Stimulated activated CD8-positive, alpha-beta memory T cell treated with anti-CD3 and anti-CD28 coated beads, Interleukin-15, amount 100 ng/mL, for 1 hour (primary cell): ENCODE results near the gene CD8B.

Source experiments
- DNase-seq: peaks from one replicate; pipeline ENCODE4 v3.0.0-alpha.2; 2020; ENCODE audit warnings: low read depth

The CD8B gene

DNA sequence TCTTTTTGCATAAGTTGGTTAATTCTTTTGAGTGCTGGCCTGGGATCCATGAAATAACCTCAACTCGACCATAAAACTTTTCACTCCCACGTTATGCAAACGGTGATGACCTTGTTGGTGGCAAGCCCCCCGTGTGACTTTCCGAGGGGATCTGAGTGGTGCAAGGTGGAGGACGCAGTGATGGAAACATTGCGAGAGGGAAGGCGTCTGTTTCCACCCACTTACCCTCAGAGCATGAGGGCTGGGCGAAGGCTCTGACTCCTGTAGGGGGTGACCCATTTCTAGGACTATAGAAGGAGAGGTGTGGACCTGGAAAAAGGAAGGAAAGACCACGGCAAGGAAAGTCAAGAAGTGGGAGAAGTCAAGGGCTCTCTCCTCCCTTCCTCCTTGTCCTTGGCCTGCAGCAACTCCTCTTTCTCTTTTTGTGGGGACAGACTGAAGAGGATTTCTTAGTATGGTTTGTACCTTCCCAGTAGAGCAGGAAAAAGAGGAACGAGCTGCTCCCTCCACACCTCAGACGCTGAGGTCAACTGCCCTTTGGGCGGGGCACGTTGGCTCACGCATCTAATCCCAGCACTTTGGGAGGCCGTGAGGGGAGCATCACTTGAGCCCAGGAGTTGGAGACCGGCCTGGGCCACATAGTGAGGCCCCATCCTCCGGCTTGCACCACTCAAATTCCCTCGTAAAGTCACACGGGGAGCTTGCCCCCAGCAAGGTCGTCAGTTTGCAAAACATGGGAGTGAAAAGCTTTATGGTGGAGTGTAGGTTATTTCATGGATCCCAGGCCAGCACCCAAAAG, 55.4 kb downstream of the CD8B start:
- DNase-seq, result no peak

DNA sequence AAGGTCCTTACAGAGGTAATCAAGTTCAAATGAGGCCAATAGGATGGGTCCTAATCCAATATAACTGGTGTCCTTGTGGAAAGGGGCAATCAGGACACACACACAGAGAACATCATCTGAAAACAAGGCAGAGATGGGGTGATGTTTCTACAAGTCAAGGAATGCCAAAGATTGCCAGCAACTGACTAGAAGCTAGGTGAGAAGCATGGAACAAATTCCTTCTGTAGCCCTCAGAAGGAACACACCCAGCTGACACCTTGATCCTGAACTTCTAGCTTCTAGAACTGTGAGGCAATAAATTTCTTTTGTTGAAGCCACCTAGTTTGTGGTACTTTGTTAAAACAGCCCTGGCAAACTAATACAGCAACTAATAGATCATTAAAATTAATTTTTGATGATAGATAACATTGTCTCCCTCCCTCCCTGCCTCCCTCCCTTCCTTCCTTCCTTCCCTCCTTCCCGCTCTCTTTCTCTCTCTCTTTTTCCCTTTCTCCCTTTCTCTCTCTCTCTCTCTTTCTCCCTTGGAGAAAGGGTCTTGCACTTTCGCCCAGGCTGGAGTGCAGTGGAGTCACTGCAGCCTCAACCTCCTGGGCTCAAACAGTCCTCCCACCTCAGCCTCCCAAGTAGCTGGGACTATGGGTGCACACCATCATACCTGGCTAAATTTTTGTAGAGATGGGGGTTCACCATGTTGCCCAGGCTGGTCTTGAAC, 60.7 kb downstream of the CD8B start:
- DNase-seq, result no peak

DNA sequence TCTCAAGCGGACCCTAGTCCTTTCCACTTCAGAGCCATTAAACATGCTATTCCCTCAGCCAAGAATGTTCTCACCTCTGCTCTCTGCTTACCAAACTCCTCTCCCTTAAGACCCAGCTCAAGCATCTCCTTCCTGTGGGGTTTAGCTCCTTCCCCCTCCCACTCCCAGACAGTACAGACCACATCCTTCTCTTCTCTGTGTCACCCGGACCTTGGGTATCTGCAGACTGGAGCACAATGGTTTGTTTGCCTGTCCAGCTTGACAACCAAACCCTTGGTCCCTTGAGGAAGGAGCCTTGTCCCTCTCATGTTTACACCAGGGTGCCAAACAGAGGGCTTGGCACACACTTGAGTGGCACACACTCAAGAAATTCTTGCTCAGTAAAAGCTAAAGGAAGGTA, 66.8 kb downstream of the CD8B start:
- no peak for DNase-seq

DNA sequence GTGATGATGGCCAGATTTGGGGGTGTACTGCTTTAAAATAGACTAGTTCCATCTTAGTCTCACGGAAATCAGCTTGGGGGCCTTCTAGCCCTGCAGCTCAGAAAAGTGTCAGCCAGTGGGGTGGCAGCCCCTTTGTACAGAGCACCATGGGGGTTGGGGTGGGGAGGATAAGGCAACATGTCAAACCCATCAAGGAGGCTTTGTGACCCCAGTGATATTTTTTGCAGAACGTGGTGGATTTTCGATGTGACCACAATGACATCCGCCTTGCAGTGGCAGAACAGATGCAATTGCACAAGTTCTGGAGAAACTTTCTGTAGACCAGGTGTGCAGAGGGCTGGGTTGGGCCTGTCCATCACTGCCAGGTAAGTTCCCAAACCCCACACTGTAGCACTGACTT, 67.9 kb downstream of the CD8B start:
- no peak for DNase-seq

DNA sequence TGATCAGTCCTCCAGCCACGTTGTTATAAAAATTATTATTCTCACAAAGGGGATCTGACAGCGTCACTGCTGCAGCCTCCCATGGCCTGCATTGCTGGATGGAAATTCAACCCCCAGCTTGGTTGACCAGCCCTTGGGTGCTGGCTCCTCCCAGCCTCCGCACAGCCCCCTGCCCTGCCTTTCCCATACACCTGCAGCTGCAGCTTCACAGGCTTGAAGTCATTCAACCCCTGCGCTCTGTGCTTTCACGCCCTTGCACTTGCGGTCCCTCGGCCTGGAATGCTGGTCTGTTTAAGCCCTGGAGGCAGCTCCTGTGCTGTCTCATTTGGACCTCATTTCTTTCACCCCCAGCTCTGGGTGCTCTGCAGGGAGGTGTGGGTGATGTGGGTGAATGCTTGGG, 70.1 kb downstream of the CD8B start:
- DNase-seq, result no peak

DNA sequence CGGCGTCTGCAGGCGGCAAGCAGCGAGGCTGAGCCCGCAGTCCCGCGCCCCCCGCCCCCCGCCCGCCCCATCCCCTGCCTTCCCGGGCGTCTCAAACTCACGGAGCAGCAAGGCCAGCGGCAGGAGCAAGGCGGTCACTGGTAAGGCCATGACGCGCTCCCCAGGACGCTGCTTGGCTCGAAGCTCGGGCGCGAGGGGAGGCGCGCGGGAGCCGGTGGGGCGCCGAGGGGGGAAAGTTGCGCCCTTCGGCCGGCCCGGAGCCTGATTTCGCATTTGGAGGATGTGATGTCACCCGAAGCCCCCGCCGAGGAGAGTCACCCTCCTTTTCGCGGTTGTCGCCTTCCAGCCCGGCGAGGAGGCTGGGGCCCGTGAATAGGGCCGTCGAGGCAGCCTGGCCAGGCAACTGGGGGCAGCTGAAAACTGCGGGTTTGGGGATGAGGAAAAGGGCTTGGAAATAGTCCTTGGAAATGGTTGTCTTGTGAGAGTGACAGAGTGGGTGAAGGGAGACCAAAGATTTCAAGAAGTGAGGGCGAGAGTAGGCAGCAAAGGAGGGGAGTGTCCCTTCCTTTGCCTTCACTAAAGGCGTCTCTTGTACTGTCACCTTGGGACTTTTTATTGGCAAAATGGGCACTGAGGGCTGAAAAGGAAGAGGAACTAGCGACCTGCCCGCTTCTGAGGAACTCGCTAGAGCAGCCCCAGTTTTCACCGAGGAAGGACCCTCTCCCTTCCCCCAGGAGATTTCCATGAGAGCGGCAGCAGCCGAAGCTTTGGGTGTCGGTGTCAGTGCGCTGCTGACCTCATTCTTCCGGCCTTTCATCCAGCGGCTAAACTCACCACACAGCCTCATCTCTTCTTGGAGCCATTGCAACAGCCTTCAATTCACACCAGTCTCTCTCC, 70.8 kb downstream of the CD8B start, which contains the start of gene CD8A:
Gene CD8A (minus strand): TSS at position 238 of the 897 bp plus-strand sequence. CDS start 88 bp downstream, at position 150.
- DNase-seq, result no peak

DNA sequence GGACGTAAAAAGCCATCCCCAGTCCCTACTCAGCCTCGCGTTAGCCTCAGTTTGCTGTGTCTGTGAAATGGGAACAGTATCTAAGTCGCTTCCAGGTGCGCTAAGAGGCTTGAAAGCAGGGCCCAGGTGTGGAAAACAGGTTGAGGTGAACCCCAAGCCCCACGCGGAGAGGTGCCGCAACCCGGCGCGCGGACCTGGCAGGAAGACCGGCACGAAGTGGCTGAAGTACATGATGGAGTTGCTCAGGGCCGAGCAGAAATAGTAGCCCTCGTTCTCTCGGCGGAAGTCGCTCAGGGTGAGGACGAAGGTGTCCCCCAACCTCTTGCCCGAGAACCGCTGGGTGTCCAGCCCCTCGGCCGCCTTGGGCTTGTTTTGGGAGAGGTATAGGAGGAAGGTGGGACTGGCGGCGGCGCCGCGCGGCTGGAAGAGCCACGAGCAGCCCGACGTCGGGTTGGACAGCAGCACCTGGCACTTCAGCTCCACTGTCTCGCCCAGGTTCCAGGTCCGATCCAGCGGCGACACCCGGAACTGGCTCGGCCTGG, 71.5 kb downstream of the CD8B start:
- no peak for DNase-seq

DNA sequence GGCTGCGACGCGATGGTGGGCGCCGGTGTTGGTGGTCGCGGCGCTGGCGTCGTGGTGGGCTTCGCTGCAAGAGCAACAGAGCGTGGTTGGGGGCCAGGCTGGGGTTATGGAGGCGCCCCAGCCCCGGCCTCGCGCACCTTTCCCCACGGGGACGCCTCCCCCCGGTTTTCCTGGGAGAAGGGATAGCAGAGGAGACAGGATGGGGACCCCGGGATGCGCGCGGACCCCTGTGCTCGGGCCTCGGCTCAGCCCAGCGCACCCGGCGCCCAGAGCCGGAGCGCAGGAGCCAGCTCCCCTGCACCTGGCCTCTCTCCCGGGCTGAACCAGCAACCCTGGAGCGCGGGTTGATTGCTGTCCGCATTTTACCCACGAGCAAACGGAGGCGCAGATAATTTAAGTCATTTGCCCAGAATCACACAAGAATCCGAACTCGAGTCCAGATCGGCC, 72.0 kb downstream of the CD8B start:
- no peak for DNase-seq

DNA sequence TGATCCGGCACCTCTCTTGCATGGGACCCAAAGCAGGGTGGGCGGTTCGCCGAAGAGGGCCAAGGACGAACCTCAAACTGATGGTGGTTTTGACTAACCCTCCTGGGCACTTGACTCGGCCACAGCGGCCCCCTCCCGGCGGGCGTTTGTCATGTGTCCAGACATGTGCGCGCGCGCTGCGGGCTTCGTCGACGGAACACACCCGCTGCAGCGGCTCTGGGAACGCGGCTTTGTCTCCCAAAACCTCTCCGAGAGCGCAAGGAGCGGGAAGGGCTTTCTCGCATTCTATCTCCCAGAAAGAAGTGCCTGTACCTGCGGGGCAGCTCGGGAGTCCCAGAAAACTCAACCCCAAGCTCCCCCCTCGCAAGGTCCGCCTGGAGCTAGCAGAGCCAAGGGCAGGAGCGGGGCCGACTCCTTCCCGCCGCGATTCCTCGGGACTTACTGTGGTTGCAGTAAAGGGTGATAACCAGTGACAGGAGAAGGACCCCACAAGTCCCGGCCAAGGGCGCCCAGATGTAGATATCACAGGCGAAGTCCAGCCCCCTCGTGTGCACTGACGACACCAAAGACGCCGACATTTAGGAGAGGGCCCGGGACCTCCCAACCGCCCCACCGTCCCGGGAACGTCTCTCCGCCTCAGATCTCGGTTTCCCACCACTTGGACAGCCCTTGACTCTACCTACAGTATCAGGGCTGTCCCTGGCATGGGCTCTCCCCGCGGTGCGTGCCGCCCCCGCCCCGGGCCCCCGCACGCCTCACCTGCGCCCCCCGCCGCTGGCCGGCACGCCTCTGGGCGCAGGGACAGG, 72.6 kb downstream of the CD8B start:
- DNase-seq, result no peak

DNA sequence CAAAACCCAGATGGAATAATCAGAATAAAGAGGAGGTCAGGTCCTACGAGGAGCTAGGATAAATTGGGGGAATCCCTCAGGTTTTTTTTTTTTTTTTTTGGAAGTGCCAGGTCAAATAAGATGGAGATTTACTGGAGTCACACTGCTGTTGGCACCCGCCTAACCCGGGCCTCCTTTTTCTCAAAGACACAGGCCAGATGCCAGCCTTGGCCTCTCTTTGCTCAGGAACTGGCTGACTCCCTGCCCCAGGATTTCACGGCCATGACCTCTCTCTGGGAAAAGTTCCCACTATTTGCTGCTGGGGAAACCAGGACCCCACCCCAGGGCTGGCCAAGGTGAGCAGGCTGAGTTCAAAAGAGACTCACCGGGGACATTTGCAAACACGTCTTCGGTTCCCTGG, 73.5 kb downstream of the CD8B start:
- DNase-seq, result no peak

DNA sequence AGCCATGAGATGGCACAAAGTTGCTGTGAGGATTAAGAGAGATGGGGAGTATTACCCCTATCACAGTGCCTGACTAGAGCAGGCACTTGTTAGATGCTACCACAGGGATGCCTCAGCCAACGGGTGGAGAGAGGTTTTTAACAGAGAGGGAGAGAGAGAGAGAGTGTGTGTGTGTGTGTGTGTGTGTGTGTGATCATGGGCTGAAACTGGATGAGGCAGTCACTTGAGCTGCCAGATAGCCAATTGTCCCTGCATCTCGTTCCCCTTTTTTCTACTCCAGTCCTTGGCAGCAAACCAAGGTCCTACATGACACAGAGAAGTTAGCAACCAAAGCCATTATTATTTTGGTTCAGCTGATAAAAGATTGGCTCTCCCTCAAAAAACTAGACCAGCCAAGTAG, 74.0 kb downstream of the CD8B start:
- no peak for DNase-seq

DNA sequence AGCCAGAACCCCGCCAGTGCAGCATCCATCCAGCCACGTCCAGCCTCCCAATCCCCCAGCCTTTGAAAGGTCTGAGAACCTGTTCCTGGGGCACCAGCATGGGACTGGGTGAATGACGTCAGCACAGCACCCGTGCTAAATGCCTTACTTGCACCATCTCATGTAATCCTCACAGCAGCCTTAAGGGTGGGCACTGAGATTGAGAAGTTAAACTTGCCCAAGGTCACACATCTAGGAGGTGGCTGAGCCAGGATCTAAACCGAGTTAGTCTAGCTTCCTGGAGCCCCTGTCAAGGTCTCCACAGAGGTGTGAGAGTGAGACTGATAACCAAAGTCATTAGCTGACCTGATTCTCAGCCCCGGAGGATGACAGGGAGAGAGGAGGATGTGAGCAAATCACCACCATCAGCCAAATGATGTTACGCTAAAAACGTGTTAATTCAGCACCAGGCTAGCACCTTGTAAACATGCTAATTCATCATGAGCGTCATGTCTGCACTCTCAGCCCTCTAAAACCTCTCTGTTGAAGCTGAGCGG, 75.6 kb downstream of the CD8B start:
- peak; percentile 36 for DNase-seq

DNA sequence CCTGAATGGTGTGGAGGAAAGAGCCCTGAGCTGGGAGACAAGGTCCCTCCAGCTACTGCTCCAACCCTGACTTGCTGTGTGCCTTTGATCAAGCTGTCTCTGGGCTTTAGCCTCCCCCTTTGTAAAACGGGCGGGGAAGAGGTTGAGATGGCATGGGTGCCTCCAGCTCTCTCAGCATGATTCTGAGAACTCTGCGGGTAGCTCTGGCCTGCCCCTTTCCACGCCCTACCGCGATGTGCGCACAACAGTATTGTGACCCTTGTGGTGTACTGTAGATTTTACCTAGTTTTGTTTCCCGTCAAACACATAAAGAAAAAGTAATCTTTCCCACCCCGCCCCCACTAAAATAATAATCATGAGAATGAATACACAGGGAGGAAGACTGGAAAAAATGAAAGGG, 76.2 kb downstream of the CD8B start:
- peak; percentile 61 for DNase-seq

DNA sequence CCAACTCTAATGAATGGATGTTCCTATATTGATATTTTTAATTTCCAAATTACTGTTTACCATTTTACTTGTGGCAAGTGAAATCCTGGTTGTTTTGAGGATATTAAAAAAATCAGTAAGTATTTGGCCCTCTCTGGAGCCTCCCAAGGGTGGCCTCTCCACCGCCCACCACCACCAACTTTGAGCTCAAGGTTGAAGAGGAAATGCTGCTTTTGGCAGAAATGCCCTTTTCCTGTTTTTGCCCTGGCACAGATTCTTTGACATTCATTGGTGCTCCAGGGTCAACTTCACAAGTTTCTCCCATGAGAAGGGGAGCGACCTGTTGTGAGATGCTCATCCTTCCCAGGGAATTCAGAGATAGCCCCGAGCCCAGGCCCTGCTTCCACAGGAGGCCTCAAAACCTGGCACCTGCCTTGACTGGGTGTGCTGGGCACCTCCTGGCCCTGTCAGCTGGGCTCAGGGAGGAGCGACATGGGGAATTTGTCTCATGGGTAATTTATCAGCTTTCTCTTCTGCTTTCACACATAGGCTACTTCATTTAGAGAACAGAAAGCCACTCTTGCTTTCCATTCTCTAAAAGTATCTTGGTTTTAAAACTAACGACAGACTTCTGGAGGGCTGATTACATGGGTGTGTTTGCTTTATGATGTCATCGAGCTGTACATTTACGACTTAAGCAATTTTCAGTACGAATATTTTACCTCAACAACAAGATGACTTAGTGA, 77.9 kb downstream of the CD8B start:
- DNase-seq, result no peak

DNA sequence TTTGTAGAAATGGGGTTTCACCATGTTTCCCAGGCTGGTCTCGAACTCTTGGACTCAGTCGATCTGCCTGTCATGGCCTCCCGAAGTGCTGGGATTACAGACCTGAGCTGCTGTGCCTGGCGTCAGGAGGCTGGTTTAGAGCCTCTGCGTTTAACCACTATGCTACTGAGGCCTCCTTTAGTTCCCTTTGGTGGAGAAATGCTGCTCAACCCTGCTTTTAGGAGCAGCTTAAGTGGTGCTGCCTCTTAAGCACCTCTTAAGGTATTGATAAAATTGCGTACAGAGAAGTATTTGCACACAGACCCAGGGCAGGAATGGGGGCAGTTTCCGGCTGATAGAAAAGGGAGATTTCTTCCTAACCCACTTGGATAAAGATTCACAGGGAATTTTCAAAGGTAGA, 78.9 kb downstream of the CD8B start:
- DNase-seq, result no peak

DNA sequence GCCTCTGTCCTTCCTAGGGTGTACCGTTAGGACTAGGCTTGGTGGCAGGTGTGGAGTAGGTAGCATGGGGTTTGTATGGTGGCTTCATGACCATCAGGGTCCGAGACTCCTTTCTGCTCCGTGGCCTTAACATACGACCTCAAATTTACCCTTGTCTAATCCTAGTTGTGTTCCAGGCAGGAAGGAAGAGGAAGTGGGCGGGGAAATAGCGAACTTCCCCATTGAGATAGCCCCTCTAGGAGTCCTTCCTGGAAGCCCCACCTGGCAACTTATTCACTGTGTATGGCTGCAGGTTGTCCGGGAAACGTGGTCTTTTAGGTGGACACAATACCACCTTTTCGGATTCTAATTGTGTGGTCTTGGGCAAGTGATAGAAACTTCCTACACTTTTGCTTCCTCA, 80.3 kb downstream of the CD8B start:
- DNase-seq, result no peak

DNA sequence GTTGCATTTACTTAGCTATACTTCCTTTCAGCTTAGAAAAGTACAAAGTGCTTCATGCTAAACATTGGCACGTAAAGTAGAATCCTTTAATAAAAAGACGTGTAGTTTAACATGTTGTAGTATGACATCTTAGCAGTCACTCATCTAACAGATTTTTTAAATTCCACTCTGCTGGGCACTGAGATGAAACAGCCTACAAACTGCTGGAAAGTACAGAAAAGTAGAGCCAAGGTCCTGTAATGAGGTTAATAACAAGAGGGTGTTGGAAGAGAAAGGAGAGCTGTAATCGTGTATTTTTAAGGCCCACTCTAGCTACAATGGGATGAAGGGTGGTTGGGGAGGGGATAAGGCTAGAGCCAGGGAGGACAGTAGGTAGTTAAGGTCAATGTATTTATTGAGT, 81.7 kb downstream of the CD8B start:
- no peak for DNase-seq

DNA sequence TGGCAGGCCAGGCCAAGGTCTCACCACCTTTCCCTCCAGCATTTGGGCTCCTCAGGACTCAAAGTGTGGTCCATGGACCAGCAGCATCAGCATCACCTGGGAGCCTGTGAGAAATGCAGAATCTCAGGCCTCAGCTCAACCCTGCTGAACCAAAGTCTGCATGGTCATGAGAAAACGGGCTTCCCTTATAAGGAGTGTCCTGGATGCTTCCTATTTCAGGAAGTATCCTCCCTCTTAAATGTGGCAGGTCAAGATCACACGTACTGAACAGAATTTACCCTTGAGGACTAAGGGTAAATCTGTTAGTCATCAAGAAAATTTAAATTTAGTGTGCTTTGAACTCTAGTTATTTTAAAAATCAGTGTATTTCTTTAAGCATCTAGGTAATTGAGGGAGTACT, 82.7 kb downstream of the CD8B start:
- no peak for DNase-seq

DNA sequence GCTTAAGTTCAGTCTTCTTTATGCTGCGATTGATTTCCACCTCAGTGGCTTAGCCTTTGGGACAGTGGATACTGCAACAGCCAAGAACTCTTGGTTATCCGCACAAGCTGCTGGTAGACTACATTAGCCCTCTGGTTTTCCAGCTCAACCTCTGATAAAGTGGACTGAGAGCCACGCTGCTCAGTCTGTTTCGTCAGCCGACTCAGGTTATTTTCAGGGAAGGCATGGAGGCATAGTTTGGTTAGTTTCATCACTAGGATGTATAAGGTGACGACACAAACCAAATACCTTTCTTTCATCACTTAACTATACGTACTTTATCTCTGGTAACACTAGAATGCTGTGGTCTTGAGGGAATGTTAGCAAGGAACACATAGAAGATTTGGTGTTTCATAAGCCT, 85.2 kb downstream of the CD8B start:
- no peak for DNase-seq

DNA sequence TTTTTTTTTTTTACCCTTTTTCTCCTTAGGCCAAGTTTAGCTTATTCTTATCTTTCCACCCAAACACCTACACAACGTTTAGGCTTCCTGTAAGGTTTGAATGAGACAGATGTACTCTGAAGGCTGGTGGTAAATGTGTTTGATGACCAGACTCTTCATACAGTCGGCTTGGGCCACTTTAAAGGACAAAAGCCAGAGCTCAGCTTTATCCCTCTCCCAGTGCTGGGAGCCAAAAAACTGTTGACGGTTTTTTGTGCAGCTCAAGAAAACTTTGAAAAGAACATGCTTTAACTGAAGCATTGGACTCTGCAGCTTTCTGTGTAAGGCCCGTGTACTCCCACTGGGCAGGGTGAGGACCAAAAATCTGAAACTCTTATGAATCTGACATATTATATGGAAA, 86.3 kb downstream of the CD8B start:
- DNase-seq, result no peak
